Heart right ventricle (tissue), 16 donors: ENCODE results near the gene ZNF618. TPM values are rescaled to one million over a fixed set of nuclear protein-coding genes. Genes with fewer than 3 reads are reported as not detected.

ENCODE experiments used
- ATAC-seq, 8 donors: fragments of 200-7000 bp; cut with Tn5 transposase; one replicate each; pipeline ENCODE4 v1.9.1; 2020; ENCODE audit warnings: mild to moderate bottlenecking in 8 of 8, moderate library complexity in 8 of 8, moderate number of reproducible peaks in 1 of 8
- DNase-seq, 2 donors: peaks; one replicate each; pipeline ENCODE4 v3.0.0-alpha.2; 2020
- H3K27ac ChIP-seq, 10 donors: fragments of 200-600 bp; sonication (generic) in 2 of 10; one replicate each; pipeline versions ENCODE4 v1.5.0 to v1.8.0; 2020 to 2022; ENCODE audit warnings: mild to moderate bottlenecking in 3 of 10
- H3K27me3 ChIP-seq, 7 donors: fragments of 200-600 bp; one replicate each; pipeline ENCODE4 v1.8.0; 2021 to 2022; ENCODE audit warnings: mild to moderate bottlenecking in 2 of 7
- H3K36me3 ChIP-seq, 9 donors: fragments of 200-600 bp; sonication (generic) in 1 of 9; one replicate each; pipeline versions ENCODE4 v1.5.0 to v1.8.0; 2020 to 2022; ENCODE audit warnings: mild to moderate bottlenecking in 2 of 9
- H3K4me1 ChIP-seq, 9 donors: fragments of 200-600 bp; sonication (generic) in 1 of 9; one replicate each; pipeline versions ENCODE4 v1.5.0 to v1.8.0; 2020 to 2022; ENCODE audit warnings: mild to moderate bottlenecking in 4 of 9
- H3K4me3 ChIP-seq, 10 donors: fragments of 200-600 bp; sonication (generic) in 2 of 10; one replicate each; pipeline versions ENCODE4 v1.5.0 to v1.8.0; 2020 to 2022; ENCODE audit warnings: mild to moderate bottlenecking in 7 of 10, moderate library complexity in 2 of 10
- H3K9me3 ChIP-seq, 11 donors: fragments of 200-600 bp in 10 of 11; sonication (generic) in 2 of 11; one replicate each; pipeline versions ENCODE4 v1.5.0 to v1.8.0; 2013 to 2022; ENCODE audit warnings: mild to moderate bottlenecking in 2 of 11, control low read depth in 1 of 11, moderate library complexity in 1 of 11
- WGBS, 2 donors: extraction: QIAGEN DNeasy Blood & Tissue Kit; methylation state at CpG; one replicate each; pipeline ENCODE4 v1.1.7; 2013; ENCODE audit warnings: inconsistent platforms in 1 of 2; 5-methylcytosine and 5-hydroxymethylcytosine counted together
- intact Hi-C, 10 donors: fragments of 100-400 bp; cut with DNase I; formaldehyde crosslinking; loops; one replicate each; pipeline versions ENCODE4 v1.11.1 to v1.14.2; 2022
- polyA plus RNA-seq, 2 donors: library from polyadenylated mRNA; stranded (reverse); fragments of 200-250 nt; gene quantifications; one replicate each; pipeline ENCODE4 v1.2.3, GENCODE V29; 2013
- total RNA-seq, 10 donors: library from RNA; stranded (reverse); fragmentation: NEBNext Ultra II Directional in 3 of 10; extraction: Animal tissue kit (Norgen Biotek cat#: 25700) in 3 of 10; gene quantifications; one replicate each; pipeline versions ENCODE4 v1.2.1 to v1.2.4, GENCODE V29; 2021 to 2023
- TF ChIP-seq, protein P1 (sequence below), 9 donors: fragments of 200-600 bp; sonication (generic) in 2 of 9; IDR thresholded peaks; one replicate each; pipeline versions ENCODE4 v1.5.0 to v1.8.0; 2021 to 2022; ENCODE audit warnings: antibody characterized with exemption in 9 of 9, mild to moderate bottlenecking in 5 of 9, moderate library complexity in 1 of 9
- donor health status: Arrhythmogenic right ventricular cardiomyopathy.
- donor health status: ischemic (EF 13 %, LVEDD 7.1; RV severe dilation, severe dysfunction).
- donor health status: healthy with polysubstance abuse.
- donor health status: DM: no; HTN: yes; CAD: no.
- donor health status: DM: no; HTN: no; CAD: no.
- donor health status: ischemic (EF 25% LVEDD 6.9; RV normal size, moderate dysfunction).
- donor health status: ischemic (EF 25% LVEDD 5.7; RV mildly dilated, moderate dysfunction).
- donor health status: healthy.
- donor health status: DM: yes; HTN: yes; CAD: no.
- donor health status: Ischemic cardiomyopathy.
- donor health status: ischemic (EF 35%, LVEDD 5.7; RV mildly dilated, moderate dysfunction).
- donor health status: nonischemic (EF 11% LVEDD 7.7; RV severe dilation, severe dysfunction).
- donor health status: DM: yes; HTN: yes; CAD: no.
- donor health status: PGD.
- donor health status: ischemic (EF 29% LVEDD 5.4; RV normal size, mild dysfunction).
- donor health status: nonischemic (EF 23%, LVEDD 6.1; RV moderate dilation, normal function).

Gene ZNF618
- total and polyA plus RNA-seq, 12 donors: 0.59 to 2.5 (median 1.6) TPM

DNA sequence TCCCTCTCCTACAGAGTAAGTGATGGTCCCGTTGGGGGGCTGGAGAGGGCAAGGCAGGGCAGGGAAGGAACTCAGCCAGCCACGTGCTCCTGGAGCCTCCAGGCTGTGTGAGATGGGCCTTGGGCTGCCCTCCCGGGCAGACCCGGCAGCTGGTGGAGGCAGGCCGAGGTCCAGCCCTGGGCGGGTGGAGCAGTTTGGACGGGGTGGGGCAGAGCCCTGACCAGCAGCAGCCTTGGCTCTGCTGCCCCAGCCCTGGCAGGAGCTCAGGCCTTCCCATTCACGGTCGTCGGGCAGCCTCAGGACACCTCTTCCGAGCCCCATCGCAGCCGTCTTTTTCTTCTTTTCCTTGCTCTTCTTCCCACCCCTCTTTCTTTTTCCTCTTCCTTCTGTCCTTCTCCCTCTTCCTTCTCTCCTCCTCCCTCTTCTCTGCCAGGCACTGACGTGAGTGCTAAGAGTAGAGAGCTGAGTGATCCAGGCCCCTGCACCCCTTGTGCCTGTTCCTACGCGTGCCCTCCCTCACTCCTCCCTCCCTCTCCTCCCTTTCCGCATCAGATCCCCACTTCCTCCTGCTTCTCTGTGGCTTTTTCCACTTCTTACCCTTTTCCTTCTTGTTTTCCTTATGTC is 159.2 kb downstream of the ZNF618 start:
- H3K9me3 ChIP-seq: peaks cover 0 to 6% (median 0%) of the 10 kb centered on the region in 11 donors
- no peak overlapping the region for H3K4me3 ChIP-seq
- no peaks in the 10 kb centered on the region for H3K27me3 ChIP-seq
- ATAC-seq (no peak), DNase-seq (no peak)
- no peak overlapping the region for H3K27ac ChIP-seq
- peaks cover 0 to 7% (median 0%) of the 10 kb centered on the region in 9 donors for H3K4me1 ChIP-seq
- intact Hi-C loops: loop anchor here in 5 of 10 donors (5.0 to 10.0 kb wide), 5 partner anchors 228 to 353 kb away; no protein-coding TSS in a partner anchor
- peaks cover 0 to 65% (median 12%) of the 10 kb centered on the region in 9 donors for H3K36me3 ChIP-seq
- TF ChIP-seq, protein P1, sequence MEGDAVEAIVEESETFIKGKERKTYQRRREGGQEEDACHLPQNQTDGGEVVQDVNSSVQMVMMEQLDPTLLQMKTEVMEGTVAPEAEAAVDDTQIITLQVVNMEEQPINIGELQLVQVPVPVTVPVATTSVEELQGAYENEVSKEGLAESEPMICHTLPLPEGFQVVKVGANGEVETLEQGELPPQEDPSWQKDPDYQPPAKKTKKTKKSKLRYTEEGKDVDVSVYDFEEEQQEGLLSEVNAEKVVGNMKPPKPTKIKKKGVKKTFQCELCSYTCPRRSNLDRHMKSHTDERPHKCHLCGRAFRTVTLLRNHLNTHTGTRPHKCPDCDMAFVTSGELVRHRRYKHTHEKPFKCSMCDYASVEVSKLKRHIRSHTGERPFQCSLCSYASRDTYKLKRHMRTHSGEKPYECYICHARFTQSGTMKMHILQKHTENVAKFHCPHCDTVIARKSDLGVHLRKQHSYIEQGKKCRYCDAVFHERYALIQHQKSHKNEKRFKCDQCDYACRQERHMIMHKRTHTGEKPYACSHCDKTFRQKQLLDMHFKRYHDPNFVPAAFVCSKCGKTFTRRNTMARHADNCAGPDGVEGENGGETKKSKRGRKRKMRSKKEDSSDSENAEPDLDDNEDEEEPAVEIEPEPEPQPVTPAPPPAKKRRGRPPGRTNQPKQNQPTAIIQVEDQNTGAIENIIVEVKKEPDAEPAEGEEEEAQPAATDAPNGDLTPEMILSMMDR (IDR thresholded peaks at IDR 0.05): no peak
- WGBS, 2 donors: 91 to 95% methylated on average over 17 of the region's 17 CpGs

DNA sequence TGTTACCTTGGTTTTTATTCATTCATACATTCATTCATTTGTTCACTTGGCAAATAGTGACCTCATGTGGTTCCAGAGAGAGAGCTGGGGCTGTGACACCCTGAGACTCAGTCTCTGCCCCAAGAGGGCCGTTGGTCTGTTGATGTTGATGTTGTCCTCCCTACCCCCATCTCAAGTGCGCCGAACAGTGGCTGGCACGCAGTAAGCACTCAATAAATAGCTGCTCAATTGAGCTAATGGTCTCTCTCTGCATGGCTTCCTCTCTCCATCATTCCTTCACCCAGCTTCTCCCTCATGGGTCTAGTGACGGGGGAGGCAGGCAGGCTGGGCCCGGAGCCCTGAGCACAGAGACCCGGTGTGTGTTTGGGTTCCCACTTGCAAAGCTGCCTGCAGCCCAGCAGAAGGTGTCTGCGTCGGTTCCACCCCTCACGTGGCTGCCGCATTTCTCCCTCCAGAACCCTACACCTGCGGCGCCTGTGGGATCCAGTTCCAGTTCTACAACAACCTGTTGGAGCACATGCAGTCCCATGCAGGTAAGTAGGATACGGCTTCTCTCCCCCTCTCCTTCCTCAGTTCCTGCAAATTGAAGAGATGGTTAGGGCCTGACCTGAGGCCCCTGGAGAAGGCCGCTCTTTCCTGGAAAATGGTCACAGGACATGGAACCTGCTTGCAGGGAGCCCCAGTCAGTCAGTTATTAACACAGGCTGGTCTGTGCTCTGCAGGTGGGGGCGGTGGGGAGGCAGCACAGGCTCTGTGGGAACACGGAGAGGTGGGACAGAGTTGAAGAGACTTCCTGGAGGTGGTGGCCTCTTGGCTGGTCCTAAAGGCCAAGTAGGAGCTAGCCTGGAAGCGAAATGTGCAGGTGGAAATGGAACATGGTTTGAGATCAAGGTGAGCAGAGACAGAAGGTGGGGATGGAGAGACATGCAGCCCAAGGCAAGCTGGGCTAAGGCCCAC is 160.0 kb downstream of the ZNF618 start:
- H3K36me3 ChIP-seq: peaks cover 0 to 65% (median 12%) of the 10 kb centered on the region in 9 donors
- no peaks in the 10 kb centered on the region for H3K27me3 ChIP-seq
- peaks cover 0 to 7% (median 0%) of the 10 kb centered on the region in 9 donors for H3K4me1 ChIP-seq
- no peak overlapping the region for H3K4me3 ChIP-seq
- intact Hi-C loops: loop anchor here in 5 of 10 donors (5.0 to 10.0 kb wide), 5 partner anchors 229 to 354 kb away; no protein-coding TSS in a partner anchor
- 95 to 96% methylated on average over 18 of the region's 18 CpGs for WGBS, 2 donors
- TF ChIP-seq, protein P1 (IDR thresholded peaks at IDR 0.05): no peak
- ATAC-seq (no peak), DNase-seq (no peak)
- peaks cover 0 to 6% (median 0%) of the 10 kb centered on the region in 11 donors for H3K9me3 ChIP-seq
- no peak overlapping the region for H3K27ac ChIP-seq

DNA sequence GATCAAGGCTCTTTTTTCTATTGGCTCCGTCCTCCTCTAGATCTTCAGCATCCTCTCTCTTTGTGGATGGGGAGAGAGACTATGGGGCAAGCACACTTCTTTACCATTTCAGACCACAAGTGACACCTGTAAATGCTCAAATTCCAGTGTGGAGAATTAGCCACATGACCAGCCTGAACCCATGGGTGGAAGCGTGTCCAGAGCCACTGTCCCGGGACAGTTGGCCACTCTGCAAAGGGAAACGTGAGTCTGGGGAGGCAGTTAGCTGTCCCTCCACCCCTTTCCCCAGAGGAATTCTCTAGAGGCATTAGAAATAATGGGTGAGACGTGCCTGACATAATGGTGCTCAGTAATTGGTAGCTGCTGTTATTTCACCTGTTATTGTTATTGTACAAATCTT is 161.1 kb downstream of the ZNF618 start:
- WGBS, 2 donors: 81 to 93% methylated on average over 5 of the region's 5 CpGs

More for the DNA sequence above, 161.1 kb downstream of the ZNF618 start:
- Histone ChIP-seq H3K27me3 (no peaks in the 10 kb centered on the region), H3K4me3 (no peak overlapping the region), H3K36me3 (peaks cover 0 to 65% (median 12%) of the 10 kb centered on the region in 9 donors), H3K9me3 (peaks cover 0 to 6% (median 0%) of the 10 kb centered on the region in 11 donors), H3K27ac (no peak overlapping the region), H3K4me1 (peaks cover 0 to 5% (median 0%) of the 10 kb centered on the region in 9 donors)
- TF ChIP-seq, protein P1 (IDR thresholded peaks at IDR 0.05): no peak
- intact Hi-C loops: loop anchor here in 5 of 10 donors (5.0 to 10.0 kb wide), 5 partner anchors 230 to 355 kb away; no protein-coding TSS in a partner anchor
- DNase-seq: no peak
- no peak for ATAC-seq
